T-helper 2 cell treated with Interferon-gamma antibody and Interleukin-4, amounts not matched to agents 5 μg/mL and 100 μg/mL, for 36 hours (primary cell): Measurements from ENCODE around the gene RHBDL2.
A peak's percentile ranks its signal among the peaks of the same experiment; 100 is the strongest.
"Not testable (repeated sequence)": the region's sequence is repeated elsewhere in the genome, so short reads cannot be mapped to it uniquely, and the experiment has no call there.

Experiments
- DNase-seq: peaks from one replicate; pipeline ENCODE4 v3.0.0; 2021; ENCODE audit warnings: low spot score
- H3K27ac Mint-ChIP-seq: one replicate; pipeline ENCODE4 v1.8.0; 2021; ENCODE audit warnings: mild to moderate bottlenecking, mixed read lengths
- H3K27me3 Mint-ChIP-seq: one replicate; pipeline ENCODE4 v1.8.0; 2021; ENCODE audit warnings: low read depth, mixed read lengths
- H3K36me3 Mint-ChIP-seq: one replicate; pipeline ENCODE4 v1.8.0; 2021; ENCODE audit warnings: low read depth, mixed read lengths
- H3K4me1 Mint-ChIP-seq: one replicate; pipeline ENCODE4 v1.8.0; 2021; ENCODE audit warnings: low read depth, mixed read lengths
- H3K4me3 Mint-ChIP-seq: one replicate; pipeline ENCODE4 v1.8.0; 2022; ENCODE audit warnings: mild to moderate bottlenecking, moderate library complexity, mixed read lengths
- H3K9me3 Mint-ChIP-seq: one replicate; pipeline ENCODE4 v1.8.0; 2021; ENCODE audit warnings: mixed read lengths

The RHBDL2 gene, protein sequence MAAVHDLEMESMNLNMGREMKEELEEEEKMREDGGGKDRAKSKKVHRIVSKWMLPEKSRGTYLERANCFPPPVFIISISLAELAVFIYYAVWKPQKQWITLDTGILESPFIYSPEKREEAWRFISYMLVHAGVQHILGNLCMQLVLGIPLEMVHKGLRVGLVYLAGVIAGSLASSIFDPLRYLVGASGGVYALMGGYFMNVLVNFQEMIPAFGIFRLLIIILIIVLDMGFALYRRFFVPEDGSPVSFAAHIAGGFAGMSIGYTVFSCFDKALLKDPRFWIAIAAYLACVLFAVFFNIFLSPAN

DNA sequence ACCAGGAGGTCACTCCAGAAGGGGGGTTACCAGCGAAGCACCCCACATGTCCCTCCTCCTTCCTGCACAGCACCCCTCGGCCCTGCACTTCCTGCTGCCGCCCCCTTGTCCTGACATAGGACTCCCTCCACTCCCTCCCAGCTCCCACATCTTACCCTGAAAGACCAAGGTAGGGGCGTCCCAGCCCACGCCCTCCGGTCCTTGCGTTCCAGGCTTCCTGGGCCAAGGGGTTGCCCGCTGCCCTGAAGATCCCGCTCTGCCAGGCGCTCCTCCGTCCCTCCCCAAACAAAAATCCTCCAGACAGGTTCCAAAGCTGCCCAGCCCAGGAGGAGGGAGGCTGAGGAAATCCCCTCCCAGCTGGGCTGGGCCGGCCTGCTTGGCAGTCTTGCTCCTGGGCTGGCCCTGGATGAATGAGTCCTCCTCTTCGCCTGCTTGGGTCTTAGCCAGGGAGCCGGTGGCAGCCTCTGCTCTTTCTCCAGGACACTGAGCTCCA, at the start of gene RHBDL2:
RHBDL2 (minus strand) TSS at position 304 of the 493 bp plus-strand sequence. CDS start 22,618 bp downstream, outside the sequence.
- Mint-ChIP-seq H3K4me1 (peaks cover 3% of the 10 kb centered on the region), H3K27ac (no peak within 1 kb of the TSS), H3K36me3 (no peaks in the 10 kb centered on the region), H3K4me3 (no peak within 1 kb of the TSS), H3K27me3 (no peaks in the 10 kb centered on the region), H3K9me3 (no peaks in the 10 kb centered on the region)
- DNase-seq = no peak

DNA sequence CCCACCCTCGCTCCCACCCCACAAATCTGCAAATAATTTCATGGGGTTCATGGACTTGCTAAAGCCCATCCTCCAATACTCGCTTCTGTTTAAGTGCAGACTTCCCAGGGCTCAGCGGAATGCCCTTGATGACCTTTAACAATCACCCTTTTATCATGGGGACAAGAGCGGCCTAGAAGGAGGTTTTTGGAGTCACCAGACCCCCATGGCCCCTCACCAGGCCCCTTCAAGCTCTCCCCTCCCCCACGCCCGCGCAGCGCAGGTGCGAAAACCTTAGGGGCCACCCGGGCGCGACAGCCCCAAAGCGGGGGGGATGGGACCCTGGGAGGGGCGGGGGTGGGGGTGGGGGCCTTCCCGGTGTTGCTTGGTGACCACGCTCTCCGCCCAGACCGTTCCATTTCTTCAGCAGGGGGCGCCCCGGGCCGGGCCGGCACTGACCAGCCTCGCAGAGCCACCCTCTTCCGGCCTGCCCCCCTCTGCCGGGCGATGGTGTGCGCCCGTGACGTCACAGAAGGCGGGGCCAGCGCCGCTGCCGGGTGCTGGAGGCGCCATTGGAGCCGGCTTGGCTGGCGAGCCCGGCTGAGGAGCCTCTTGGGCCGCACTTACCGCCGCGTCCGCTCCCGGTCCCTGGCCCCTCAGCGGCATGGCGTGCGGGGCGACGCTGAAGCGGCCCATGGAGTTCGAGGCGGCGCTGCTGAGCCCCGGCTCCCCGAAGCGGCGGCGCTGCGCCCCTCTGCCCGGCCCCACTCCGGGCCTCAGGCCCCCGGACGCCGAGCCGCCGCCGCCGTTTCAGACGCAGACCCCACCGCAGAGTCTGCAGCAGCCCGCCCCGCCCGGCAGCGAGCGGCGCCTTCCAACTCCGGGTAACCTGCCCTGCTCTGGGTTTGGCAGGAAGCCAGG, 49.4 kb upstream of the RHBDL2 start, which contains the start of gene AKIRIN1:
AKIRIN1 (plus strand) TSS at position 539 of the 900 bp plus-strand sequence; CDS start at position 644, 105 bp downstream.
- peak within 1 kb of the TSS; percentile 93 for H3K4me3 Mint-ChIP-seq
- peak within 1 kb of the TSS; percentile 83 for H3K27ac Mint-ChIP-seq
- no peaks in the 10 kb centered on the region for H3K27me3 Mint-ChIP-seq
- peaks cover 34% of the 10 kb centered on the region for H3K4me1 Mint-ChIP-seq
- DNase-seq = peak; percentile 98
- H3K36me3 Mint-ChIP-seq = peaks cover 24% of the 10 kb centered on the region
- no peaks in the 10 kb centered on the region for H3K9me3 Mint-ChIP-seq

DNA sequence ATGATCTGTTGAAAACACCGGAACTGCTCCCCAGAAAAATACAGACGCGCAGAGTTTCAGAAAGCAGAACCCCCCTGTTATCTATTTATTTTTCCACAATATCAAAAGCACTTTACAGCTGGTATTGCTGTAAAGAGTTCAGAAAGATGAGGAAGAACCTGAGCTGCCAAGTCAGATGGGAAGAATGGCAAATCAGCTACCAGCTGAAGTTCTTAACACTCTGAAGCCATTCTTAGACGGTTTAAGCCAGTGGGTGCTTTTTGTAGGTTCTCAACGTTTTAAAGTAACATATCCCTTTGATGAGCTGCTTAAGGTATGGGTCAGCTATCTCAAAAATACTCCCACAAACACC, 48.7 kb upstream of the RHBDL2 start:
- peaks cover 31% of the 10 kb centered on the region for H3K4me1 Mint-ChIP-seq
- H3K27me3 Mint-ChIP-seq = no peaks in the 10 kb centered on the region
- DNase-seq = no peak
- peaks cover 20% of the 10 kb centered on the region for H3K36me3 Mint-ChIP-seq
- H3K9me3 Mint-ChIP-seq = no peaks in the 10 kb centered on the region
- peak overlapping the region; percentile 81 for H3K27ac Mint-ChIP-seq
- H3K4me3 Mint-ChIP-seq = peak overlapping the region; percentile 80

DNA sequence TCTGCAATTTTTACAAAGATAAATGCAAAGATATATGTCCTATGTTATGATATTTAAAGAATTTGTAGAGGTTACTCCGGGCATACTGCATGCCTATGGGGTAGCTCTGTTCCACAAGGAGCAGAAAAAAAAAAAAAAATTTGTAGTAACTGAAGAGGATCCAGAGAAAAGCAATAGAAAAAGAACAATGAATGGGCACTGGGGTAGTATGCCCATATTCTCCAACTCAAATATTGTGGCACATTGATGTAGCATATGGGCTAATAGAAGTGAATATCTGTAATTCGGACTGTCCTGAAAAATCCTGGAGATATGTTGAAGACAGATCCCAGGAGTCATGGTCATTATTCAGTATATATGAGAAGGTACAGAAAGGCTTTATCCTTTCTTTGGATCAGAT, 48.3 kb upstream of the RHBDL2 start:
- H3K4me1 Mint-ChIP-seq = peaks cover 27% of the 10 kb centered on the region
- no peaks in the 10 kb centered on the region for H3K27me3 Mint-ChIP-seq
- H3K27ac Mint-ChIP-seq = peak overlapping the region; percentile 81
- no peaks in the 10 kb centered on the region for H3K9me3 Mint-ChIP-seq
- H3K4me3 Mint-ChIP-seq = peak overlapping the region; percentile 80
- no peak for DNase-seq
- H3K36me3 Mint-ChIP-seq = peaks cover 17% of the 10 kb centered on the region

DNA sequence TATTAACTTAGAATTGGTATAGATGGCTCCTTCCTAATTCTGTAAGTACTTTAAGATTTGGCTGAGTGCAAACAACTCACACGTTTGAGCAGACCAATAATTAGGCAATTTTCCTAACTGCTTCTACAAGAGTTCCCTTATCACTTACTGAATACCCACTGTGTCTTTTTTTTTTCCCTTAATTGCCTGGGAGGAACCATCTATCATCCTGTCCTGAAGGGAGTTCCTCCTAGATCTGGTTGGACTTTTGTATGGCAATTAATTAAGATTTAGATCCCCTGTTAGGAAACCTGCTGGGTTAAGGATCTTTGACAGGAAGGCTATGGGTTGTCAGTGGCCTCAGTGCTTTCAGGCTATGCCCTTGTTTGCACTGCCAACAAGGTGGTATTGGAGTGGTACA, 37.8 kb upstream of the RHBDL2 start:
- not testable (repeated sequence) for H3K4me1 Mint-ChIP-seq, H3K27me3 Mint-ChIP-seq, DNase-seq, H3K4me3 Mint-ChIP-seq, H3K27ac Mint-ChIP-seq
- H3K9me3 Mint-ChIP-seq = peaks cover 22% of the 10 kb centered on the region
- peaks cover 11% of the 10 kb centered on the region for H3K36me3 Mint-ChIP-seq

DNA sequence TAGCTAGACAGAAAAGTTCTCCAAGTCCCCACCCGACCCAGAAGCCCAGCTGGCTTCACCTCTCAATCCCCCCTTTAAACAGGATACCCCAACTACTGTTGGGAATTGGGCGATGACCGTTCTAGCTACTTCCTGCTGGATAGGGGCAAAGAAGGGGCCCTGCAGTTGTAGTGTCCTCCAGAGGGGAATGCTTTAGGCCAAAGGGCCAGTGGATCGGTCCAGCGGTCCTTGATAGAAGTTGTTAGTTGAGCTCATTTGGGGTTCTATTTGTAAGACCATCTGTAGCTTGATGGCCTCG, 36.6 kb upstream of the RHBDL2 start:
- H3K27me3 Mint-ChIP-seq, DNase-seq, H3K4me1 Mint-ChIP-seq, H3K4me3 Mint-ChIP-seq: not testable (repeated sequence)
- peak overlapping the region; percentile 87 for H3K27ac Mint-ChIP-seq
- peaks cover 11% of the 10 kb centered on the region for H3K36me3 Mint-ChIP-seq
- peaks cover 22% of the 10 kb centered on the region for H3K9me3 Mint-ChIP-seq

DNA sequence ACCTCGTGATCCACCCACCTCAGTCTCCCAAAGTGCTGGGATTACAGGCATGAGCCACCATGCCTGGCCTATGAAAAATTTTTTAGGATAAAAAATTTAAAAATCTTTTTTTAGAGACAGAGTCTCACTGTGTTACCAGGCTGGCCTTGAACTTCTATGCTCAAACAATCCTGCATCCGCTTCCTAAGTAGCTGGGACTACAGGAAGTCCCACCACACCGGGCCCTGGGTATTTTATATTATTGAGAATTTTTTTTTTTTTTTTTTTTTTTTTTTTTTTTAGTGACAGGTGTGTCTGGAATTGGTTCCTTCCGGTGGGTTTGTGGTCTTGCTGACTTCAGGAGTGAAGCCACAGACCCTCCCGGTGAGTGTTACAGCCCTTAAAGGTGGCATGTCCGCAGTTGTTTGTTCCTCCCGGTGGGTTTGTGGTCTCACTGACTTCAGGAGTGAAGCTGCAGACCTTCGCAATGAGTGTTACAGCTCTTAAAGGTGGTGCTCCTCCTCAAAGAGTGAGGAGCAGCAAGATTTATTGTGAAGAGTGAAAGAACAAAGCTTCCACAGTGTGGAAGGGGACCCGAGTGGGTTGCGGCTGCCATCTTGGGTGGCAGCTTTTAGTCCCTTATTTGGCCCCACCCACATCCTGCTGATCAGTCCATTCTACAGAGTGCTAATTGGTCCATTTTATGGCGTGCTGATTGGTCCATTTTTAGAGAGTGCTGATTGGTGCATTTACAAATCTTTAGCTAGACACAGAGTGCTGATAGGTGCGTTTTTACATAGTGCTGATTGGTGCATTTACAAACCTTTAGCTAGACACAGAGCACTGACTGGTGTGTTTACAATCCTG, 36.0 kb upstream of the RHBDL2 start:
- H3K4me3 Mint-ChIP-seq = peak overlapping the region; percentile 66
- H3K27ac Mint-ChIP-seq = peak overlapping the region; percentile 87
- not testable (repeated sequence) for H3K27me3 Mint-ChIP-seq, H3K4me1 Mint-ChIP-seq, DNase-seq
- H3K36me3 Mint-ChIP-seq = peaks cover 11% of the 10 kb centered on the region
- H3K9me3 Mint-ChIP-seq = peaks cover 22% of the 10 kb centered on the region

DNA sequence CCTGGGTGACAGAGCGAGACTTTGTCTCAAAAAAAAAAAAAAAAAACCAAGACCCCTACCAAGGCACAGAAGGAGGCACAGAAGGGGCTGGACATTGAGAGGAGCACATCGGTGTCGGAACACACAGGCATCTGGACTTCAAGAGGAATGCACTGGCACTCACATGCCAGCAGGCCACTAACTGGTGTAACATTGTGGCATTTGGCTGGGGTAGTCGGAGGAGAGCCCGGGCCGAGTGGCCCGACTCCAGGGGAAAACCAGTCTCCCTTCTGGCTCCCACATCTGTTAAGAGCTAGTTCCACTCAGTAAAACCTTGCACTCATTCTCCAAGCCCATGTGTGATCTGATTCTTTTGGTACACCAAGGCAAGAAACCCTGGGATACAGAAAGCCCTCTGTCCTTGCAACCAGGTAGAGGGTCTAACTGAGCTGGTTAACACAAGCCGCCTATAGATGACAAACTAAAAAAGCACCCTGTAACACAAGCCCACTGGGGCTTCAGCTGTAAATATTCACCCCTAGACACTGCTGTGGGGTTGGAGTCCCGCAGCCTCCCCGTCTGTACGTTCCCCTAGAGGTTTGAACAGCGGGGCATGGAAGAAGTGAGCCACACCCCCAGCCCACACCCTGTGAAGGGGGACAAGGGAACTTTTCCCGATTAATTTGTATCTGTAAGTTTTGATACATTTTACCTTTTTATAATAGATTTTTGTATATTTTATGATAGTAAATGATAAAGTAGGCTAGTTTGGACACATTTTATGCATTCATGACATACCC, 32.2 kb upstream of the RHBDL2 start:
- Mint-ChIP-seq H3K27ac (no peak overlapping the region), H3K9me3 (peaks cover 11% of the 10 kb centered on the region), H3K27me3 (no peaks in the 10 kb centered on the region), H3K36me3 (peaks cover 9% of the 10 kb centered on the region), H3K4me1 (peaks cover 12% of the 10 kb centered on the region), H3K4me3 (no peak overlapping the region)
- no peak for DNase-seq

DNA sequence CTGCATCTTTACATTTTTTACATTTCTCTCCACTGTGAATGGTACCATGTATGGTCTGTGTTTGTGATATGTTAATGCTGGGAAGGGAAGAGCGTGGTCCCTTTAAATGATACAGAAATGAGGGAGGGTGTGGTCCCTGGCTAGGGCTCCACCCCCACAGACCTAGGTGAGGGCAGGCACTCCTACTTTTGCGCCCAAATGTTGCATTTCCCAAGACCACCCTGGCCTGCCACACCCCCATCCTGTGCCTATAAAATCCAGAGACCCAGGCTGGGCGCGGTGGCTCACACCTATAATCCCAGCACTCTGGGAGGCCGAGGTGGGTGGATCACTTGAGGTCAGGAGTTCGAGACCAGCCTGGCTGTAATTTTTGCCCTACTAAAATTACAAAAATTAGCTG, 31.5 kb upstream of the RHBDL2 start:
- H3K4me1 Mint-ChIP-seq = peaks cover 12% of the 10 kb centered on the region
- not testable (repeated sequence) for H3K9me3 Mint-ChIP-seq, DNase-seq, H3K4me3 Mint-ChIP-seq, H3K27me3 Mint-ChIP-seq, H3K36me3 Mint-ChIP-seq, H3K27ac Mint-ChIP-seq

DNA sequence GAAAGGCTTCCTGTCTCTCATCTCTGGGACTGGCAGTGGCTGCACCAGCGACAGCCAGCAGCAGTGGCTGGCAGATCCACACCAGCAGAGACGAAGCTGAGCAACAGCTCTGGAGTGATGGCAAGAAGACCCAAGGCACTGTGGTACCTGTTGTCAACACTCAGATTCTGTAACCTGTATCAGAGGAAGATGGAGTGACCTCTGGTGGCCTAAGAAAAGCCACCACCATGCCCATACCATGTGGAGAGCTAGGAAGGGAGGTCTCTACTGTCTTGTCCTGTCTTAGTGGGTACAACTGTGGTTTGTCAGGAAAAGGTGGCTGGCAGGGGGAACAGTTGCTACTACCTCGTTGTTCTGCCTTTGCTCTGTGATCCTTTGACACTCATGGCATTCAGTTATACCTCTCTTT, 22.5 kb upstream of the RHBDL2 start:
- Mint-ChIP-seq H3K4me1 (no peaks in the 10 kb centered on the region), H3K4me3 (no peak overlapping the region), H3K36me3 (no peaks in the 10 kb centered on the region), H3K9me3 (no peaks in the 10 kb centered on the region), H3K27me3 (no peaks in the 10 kb centered on the region), H3K27ac (no peak overlapping the region)
- DNase-seq = no peak

DNA sequence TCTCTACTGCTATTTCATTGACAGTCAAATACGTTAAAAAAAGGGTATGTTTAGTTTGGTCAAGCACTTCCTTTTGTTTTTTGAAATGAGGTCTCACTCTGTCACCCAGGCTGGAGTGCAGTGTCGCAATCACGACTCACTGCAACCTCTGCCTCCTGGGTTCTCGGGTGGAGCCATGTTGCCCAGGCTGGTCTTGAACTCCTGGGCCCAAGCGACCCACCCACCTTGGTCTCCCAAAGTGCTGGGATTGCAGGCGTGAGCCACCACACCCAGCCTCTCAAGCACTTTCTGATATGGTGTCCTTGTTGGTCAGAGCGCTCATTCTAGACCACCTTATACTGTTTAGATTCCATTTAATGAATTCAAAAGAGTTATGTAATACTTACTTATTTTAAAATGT, 20.9 kb upstream of the RHBDL2 start:
- H3K27ac Mint-ChIP-seq = no peak overlapping the region
- H3K4me1 Mint-ChIP-seq = no peaks in the 10 kb centered on the region
- DNase-seq = no peak
- H3K27me3 Mint-ChIP-seq = no peaks in the 10 kb centered on the region
- H3K9me3 Mint-ChIP-seq = no peaks in the 10 kb centered on the region
- no peak overlapping the region for H3K4me3 Mint-ChIP-seq
- H3K36me3 Mint-ChIP-seq = no peaks in the 10 kb centered on the region

DNA sequence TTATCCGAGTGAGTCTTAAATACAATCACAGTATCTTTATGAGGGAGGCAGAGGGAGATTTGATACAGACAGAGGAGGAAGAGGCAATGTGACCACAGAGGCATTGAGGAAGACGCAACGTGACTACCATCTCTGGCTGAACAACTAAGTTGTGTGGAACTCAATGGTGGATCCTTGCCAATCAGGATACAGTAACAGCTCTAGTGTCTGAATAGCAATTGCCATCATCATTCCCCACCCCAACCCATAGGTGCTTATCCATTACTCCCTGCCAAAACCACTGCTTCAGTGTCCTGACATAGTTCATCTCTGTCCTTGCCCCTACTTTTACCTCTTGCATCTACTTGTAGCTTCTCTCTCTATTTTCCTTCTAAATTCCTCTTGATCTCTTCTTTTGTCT, 20.5 kb upstream of the RHBDL2 start:
- no peak for DNase-seq
- Mint-ChIP-seq H3K9me3 (no peaks in the 10 kb centered on the region), H3K36me3 (no peaks in the 10 kb centered on the region), H3K27ac (no peak overlapping the region), H3K4me3 (no peak overlapping the region), H3K27me3 (no peaks in the 10 kb centered on the region), H3K4me1 (no peaks in the 10 kb centered on the region)

DNA sequence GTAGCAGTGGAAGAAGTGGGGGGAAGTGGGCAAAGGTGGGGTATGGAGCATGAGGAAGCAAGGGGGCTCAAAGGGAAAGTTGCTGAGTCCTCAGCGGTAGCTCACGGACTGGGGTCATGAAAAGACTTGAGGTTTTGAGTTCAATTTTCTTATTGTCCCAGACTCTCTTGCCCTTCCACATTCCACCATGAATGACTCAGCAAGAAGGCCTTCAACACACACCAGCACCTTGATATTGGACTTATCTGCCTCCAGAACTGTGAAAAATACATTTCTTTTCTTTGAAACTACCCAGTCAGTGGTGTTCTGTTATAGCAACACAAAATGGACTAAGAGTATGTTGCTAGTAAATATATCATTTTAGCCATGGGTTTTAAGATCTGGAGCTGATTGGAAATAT, 17.3 kb upstream of the RHBDL2 start:
- no peaks in the 10 kb centered on the region for H3K4me1 Mint-ChIP-seq
- no peaks in the 10 kb centered on the region for H3K27me3 Mint-ChIP-seq
- no peaks in the 10 kb centered on the region for H3K36me3 Mint-ChIP-seq
- H3K4me3 Mint-ChIP-seq = no peak overlapping the region
- no peaks in the 10 kb centered on the region for H3K9me3 Mint-ChIP-seq
- no peak overlapping the region for H3K27ac Mint-ChIP-seq
- no peak for DNase-seq
